Cardiac septum (tissue), 1 donor: ENCODE measurements around the gene ZNF407. TPM values are rescaled to one million over a fixed set of nuclear protein-coding genes. Genes with fewer than 3 reads are reported as not detected.

Experiments
- DNase-seq: peaks from one replicate; pipeline ENCODE4 v3.0.0-alpha.2; 2020; ENCODE audit warnings: low spot score
- intact Hi-C: fragments of 100-400 bp; cut with DNase I; formaldehyde crosslinking; loops from one replicate; pipeline ENCODE4 v1.14.0; 2022
- total RNA-seq: library from RNA; stranded (reverse); fragmentation: NEBNext Ultra II Directional; extraction: Animal tissue kit (Norgen Biotek cat#: 25700); gene quantifications from one replicate; pipeline ENCODE4 v1.2.1, GENCODE V29; 2021
- donor health status: DM: no; HTN: no; CAD: no.

ZNF407 gene
- total RNA-seq, 1 donor from 2014 or later, result 14.1 TPM

GRCh38 chr18:74936343-74936742, 338.7 kb downstream of the ZNF407 start:
- DNase-seq, result no peak
- intact Hi-C loops, result no loop called here

- intact Hi-C loops, result no loop called here
- DNase-seq, result no peak
These were observed 339.6 kb downstream of the ZNF407 start for GRCh38 chr18:74937291-74937690.

GRCh38 chr18:74940856-74941255, 343.2 kb downstream of the ZNF407 start:
- intact Hi-C loops, result no loop called here

GRCh38 chr18:74942319-74942910, 344.7 kb downstream of the ZNF407 start:
- intact Hi-C loops, result no loop called here
- DNase-seq, result no peak

More at GRCh38 chr18:74940856-74941255, 343.2 kb downstream of the ZNF407 start:
- no peak for DNase-seq

DNA sequence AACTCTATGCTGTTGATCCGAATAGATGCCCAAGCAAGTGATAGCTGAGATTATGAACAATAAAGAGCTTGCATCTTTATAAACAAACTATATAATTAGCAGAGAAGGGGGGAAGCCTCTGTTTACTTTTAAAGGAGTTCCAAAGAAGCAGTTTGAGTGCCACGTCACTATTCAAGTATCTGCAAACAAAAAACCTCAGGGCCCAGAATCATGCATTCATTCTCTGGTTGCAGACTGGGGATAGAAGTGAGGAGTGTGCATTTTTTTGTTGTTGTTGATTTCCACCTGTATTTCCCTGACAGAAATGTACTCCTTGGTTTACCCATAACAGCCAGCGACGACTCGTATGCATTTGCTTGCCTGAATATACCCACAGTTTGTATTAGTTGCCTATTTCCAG, 347.0 kb downstream of the ZNF407 start:
- intact Hi-C loops, result no loop called here
- no peak for DNase-seq

GRCh38 chr18:74945774-74946545, 348.3 kb downstream of the ZNF407 start:
- no peak for DNase-seq
- intact Hi-C loops, result no loop called here

- intact Hi-C loops, result no loop called here
- DNase-seq, result no peak
These were observed 349.1 kb downstream of the ZNF407 start for GRCh38 chr18:74946646-74947375.

DNA sequence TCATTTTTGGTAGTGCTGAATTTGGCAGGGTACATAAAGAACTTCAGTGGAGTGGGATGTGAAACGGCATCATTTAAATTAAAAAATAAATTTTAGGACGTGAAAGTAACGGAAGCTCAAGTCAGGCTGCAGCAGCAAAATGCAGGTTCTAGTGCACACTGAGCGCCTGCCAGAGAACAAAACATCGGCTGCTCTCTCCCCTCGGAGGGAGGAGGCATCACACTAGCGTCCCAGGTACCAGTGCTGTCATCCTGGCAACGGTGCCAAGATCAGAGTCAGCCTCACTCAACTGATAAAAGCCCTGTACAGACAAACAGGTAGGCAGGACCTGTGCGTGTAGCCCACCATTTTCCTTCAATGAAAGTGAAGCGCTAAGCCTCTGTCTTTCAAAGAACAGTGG, 349.7 kb downstream of the ZNF407 start:
- DNase-seq, result no peak
- intact Hi-C loops, result no loop called here

GRCh38 chr18:74947875-74948274, 350.2 kb downstream of the ZNF407 start:
- no peak for DNase-seq
- intact Hi-C loops, result no loop called here

GRCh38 chr18:74949611-74950010, 351.9 kb downstream of the ZNF407 start:
- no peak for DNase-seq
- intact Hi-C loops, result no loop called here

DNA sequence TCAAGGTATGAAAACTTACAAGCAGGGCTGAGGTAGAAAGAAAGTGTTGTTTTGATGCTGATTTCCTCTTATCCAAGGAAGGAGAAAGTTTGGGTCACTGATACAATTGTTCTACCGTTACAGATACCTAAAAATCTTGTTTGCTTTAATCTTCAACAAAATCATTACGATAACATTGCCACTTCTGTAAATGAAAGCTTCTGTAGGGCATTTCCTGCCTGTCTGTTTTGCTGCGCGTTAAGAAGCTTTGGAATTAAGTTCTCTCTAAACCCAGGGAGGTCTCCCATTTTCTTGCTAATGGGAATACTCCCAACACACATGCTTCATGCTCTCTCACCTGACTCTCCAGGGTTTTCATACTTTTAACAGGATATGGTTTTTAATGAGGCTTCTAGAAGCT, 352.8 kb downstream of the ZNF407 start:
- intact Hi-C loops, result no loop called here
- no peak for DNase-seq

DNA sequence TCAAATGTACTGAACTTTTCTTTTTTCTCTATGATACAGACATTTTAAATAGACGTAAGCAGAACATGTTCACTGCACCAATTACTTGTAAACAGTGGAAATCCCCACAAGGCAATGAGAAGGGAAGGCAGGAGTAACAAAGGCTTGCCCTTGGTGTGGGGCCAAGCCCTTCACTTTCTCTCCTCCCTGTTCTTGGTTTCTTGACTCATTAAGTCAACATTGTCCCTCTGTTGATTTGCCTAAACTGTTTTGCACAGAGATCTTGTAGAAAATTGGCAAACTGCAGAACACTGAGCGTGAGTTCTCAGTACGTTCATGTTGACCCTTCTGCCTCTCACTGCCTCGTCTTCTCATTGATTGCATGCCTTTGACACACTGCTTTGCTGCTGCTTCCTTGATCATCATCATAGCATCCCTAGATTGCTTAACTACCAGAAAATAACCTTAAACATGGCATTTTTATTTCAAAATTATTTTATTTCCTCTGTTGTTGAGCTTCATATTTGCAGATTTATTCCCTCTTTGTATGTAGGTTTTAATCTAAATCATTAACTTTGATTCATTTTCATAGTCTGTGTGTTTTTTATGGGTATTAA, 353.6 kb downstream of the ZNF407 start:
- DNase-seq, result no peak

DNA sequence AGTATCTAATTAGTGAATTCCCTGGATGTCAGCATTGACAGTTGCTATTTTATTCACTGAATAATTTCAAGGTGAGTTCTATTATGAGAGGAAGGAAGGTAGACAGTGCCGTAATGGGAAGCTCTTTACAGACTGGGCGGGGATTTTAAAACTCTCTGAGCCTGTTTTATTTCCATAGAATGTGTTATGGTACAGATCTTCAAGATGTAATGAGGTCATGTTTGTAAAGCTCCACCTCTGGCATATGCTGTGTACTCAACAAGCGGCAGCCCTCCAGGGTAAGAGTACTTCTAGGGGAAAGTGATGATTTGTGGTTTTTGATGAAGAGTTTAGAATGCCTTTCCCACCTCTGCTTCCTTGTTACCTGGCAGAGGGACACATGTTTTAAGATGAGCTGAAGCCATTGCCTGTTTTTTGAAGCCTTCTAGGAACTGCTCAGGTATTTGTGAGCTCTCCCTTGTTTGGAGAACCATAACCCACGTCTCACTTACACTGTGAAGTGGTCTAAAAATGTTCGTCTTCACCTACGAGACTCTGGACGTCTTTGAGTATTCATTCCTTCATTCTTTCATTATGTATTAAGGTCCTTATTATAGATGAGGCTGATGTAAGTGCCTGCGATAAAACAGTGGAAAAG, 360.0 kb downstream of the ZNF407 start:
- intact Hi-C loops, result no loop called here
- DNase-seq, result no peak

More for the DNA sequence above, 353.6 kb downstream of the ZNF407 start:
- intact Hi-C loops, result no loop called here

- DNase-seq, result no peak
- intact Hi-C loops, result no loop called here
These were observed 361.5 kb downstream of the ZNF407 start for GRCh38 chr18:74959216-74959615.

DNA sequence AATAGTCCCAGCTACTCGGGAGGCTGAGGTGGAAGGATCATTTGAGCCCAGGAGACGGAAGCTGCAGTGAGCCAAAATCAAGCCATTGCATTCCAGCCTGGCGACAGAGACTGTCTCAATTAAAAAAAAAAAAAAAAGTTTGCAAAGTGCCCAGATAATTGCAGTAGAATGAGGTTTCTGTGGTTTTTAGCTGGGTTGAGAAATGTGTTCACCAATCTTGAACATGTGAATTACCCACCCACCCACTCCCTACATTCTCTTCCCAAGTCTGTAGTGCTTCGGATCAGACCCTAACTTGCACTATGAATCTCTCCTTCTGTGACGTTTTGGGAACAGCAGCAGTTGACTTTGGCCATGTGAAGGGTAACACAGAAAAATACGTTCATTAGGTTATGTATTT, 363.9 kb downstream of the ZNF407 start:
- intact Hi-C loops, result no loop called here
- no peak for DNase-seq

DNA sequence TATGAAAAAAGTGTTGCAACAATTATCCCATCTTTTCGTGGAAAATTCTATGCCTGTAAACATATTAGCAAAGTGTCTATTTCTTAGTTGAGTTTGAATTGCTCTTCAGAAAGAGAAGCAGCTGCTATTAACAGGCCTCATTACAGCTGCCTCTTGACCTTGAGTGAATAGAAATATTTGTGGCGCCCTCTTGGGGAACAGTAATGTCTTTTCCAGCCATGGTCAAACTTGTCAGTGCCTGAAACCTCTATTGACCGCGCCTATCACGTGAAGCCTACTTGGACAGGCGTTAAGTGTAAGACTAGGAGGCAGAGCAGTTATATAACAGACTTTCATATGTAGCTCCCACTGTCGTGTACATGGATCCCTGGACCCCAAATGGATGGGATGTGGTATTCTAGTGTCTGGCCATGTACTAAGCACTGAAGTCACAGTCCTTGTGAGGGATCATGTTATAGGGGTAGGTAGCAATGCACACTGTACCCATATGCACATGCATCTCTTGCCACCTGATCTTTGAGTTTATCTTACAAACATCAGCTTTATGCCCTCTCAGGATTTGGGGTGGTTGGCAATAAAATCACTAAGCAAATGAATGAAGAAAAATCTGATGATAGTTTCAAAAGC, 366.3 kb downstream of the ZNF407 start:
- intact Hi-C loops, result no loop called here
- no peak for DNase-seq

GRCh38 chr18:74965682-74966081, 368.0 kb downstream of the ZNF407 start:
- no peak for DNase-seq
- intact Hi-C loops, result no loop called here

DNA sequence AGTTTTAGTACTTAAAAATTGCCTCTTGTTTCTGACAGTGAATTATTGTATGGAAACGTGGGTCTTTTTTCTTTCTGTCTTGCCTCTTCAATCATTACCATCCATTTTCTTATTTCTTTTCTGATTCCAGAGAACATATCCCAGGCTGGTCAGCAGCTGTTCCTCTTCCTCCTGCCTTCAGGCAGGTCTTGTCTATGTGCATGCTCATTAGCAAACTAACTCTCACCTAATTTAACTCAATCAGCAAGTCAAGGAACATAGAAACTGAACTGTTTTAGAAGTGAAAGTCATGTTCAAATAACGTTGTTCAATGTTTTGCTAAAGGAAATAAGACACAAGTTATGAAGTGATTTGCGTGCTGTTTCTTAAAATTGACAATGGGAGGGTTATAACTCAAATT, 369.8 kb downstream of the ZNF407 start:
- DNase-seq, result no peak
- intact Hi-C loops, result no loop called here

DNA sequence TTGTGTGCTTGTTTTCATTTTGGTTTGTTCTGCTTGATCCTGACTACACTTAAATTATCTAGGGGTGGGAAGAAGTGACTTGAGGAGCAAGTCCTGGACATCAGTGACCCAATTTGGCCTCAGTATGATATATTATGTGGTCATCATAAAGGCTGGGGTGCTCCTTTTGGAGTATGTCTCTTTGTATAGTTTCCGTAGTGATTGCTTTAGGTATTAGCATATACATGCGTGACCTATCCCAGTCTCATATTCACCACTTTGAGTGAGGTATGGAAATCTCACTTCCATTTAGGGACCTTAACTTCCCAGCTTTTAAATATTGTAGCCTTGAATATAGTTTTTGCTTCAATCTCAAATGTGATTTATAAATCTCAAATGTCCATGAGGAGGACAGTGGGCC, 370.3 kb downstream of the ZNF407 start:
- intact Hi-C loops, result no loop called here
- no peak for DNase-seq
